ENCODE results near the gene PRKCSH. TPM values are rescaled to one million over a fixed set of nuclear protein-coding genes. Genes with fewer than 3 reads are reported as not detected.

Gene PRKCSH, protein sequence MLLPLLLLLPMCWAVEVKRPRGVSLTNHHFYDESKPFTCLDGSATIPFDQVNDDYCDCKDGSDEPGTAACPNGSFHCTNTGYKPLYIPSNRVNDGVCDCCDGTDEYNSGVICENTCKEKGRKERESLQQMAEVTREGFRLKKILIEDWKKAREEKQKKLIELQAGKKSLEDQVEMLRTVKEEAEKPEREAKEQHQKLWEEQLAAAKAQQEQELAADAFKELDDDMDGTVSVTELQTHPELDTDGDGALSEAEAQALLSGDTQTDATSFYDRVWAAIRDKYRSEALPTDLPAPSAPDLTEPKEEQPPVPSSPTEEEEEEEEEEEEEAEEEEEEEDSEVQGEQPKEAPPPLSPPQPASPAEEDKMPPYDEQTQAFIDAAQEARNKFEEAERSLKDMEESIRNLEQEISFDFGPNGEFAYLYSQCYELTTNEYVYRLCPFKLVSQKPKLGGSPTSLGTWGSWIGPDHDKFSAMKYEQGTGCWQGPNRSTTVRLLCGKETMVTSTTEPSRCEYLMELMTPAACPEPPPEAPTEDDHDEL
- total RNA-seq: 62.9 TPM
- 108 TPM for polyA plus RNA-seq
- long read RNA-seq, donor 1, partial matches to known transcripts: 0 of 1 reads
- long read RNA-seq, donor 1, other reads (novel, unspliced or antisense): 0 of 1 reads
- long read RNA-seq, donor 2, transcript PRKCSH-209 (17 exons, 1,898 nt): major isoform, 7 of 29 reads
- long read RNA-seq, donor 2, partial matches to known transcripts: 5 of 29 reads
- long read RNA-seq, donor 2, other reads (novel, unspliced or antisense): 14 of 29 reads
- long read RNA-seq, donor 3, partial matches to known transcripts: 0 of 7 reads
- long read RNA-seq, donor 3, other reads (novel, unspliced or antisense): 5 of 7 reads
- long read RNA-seq, donor 4, partial matches to known transcripts: 0 of 3 reads
- long read RNA-seq, donor 4, other reads (novel, unspliced or antisense): 0 of 3 reads
- long read RNA-seq, donor 5, transcript PRKCSH-214 (3 exons, 569 nt): major isoform, 5 of 41 reads
- long read RNA-seq, donor 5, partial matches to known transcripts: 18 of 41 reads
- long read RNA-seq, donor 5, other reads (novel, unspliced or antisense): 15 of 41 reads
- long read RNA-seq, donor 6, partial matches to known transcripts: 6 of 7 reads
- long read RNA-seq, donor 6, other reads (novel, unspliced or antisense): 0 of 7 reads
- long read RNA-seq, donor 7, partial matches to known transcripts: 8 of 10 reads
- long read RNA-seq, donor 7, other reads (novel, unspliced or antisense): 0 of 10 reads
- long read RNA-seq, donor 8, partial matches to known transcripts: 6 of 8 reads
- long read RNA-seq, donor 8, other reads (novel, unspliced or antisense): 0 of 8 reads
- long read RNA-seq, donor 9, partial matches to known transcripts: 0 of 1 reads
- long read RNA-seq, donor 9, other reads (novel, unspliced or antisense): 0 of 1 reads
- long read RNA-seq, donor 10, transcript PRKCSH-214 (3 exons, 569 nt): major isoform, 5 of 14 reads
- long read RNA-seq, donor 10, partial matches to known transcripts: 0 of 14 reads
- long read RNA-seq, donor 10, other reads (novel, unspliced or antisense): 9 of 14 reads

DNA sequence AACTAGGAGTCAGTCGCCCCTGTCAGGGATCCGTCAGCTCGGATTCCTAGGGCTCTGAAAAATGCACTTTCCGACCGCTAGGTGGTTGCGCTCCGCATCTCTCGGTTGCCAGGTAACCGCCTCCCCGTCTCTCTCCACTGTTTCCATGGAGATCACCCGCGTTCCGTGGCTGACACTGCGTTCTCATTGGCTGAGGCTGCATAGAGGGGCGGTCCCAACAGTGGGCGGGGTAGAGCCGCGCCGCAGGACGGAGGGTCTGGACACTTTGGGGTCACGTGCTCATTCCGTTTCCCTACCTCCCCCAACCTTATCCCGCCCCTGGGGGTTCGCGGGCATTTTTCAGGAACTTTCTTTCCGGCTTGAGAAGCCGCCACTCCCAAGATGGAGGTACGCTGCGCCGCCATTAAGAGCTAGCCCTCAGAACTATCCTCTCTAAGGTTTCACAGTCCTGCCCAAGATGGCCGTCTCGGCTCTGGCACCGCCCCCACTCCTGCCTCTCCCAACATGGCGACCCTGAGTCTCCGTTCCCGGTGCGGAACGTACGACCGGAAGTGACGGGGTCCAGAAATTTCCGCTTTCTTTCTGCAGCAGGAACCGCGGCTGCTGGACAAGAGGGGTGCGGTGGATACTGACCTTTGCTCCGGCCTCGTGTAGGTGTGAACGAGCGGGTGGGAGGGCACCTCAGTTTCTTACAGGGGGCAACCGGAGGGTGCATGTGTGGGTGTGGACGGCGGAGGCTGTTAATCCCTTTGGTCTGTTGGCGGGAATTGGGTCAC, at the start of gene PRKCSH, which contains the start of gene ODAD3:
PRKCSH (plus strand) TSS at position 579 of the 776 bp plus-strand sequence. CDS start 483 bp downstream, outside the sequence.
ODAD3 (minus strand) TSS at position 65 of the 776 bp plus-strand sequence. CDS start 105 bp downstream, outside the sequence.
- peak within 1 kb of the TSS; percentile 68 to 96 for H3K4me3 ChIP-seq (ENCODE audit: low read length in 2 of 2)
- H3K27me3 ChIP-seq (ENCODE audit: control insufficient read depth in 2 of 2, insufficient read depth in 1 of 2, low read length in 1 of 2): peaks cover 0 to 5% of the 10 kb centered on the region in 2 donors
- peak within 1 kb of the TSS; percentile 78 to 88 for H3K27ac ChIP-seq (ENCODE audit: low read depth in 1 of 2, low read length in 1 of 2)
- peaks cover 24 to 25% of the 10 kb centered on the region in 2 donors for H3K36me3 ChIP-seq (ENCODE audit: control insufficient read depth in 2 of 2, insufficient read depth in 2 of 2, low read length in 1 of 2)
- peaks cover 10 to 16% of the 10 kb centered on the region in 2 donors for H3K4me1 ChIP-seq (ENCODE audit: control insufficient read depth in 2 of 2, insufficient read depth in 2 of 2, low read length in 2 of 2)
- DNase-seq (ENCODE audit: low read depth in 6 of 9, low spot score in 9 of 9): peak; percentile 95 to 100 (median 98)
- WGBS: under 1% methylated on average over 53 of the region's 53 CpGs
- H3K9me3 ChIP-seq (ENCODE audit: control insufficient read depth in 2 of 2, insufficient read depth in 1 of 2, low read length in 1 of 2): no peaks in the 10 kb centered on the region

DNA sequence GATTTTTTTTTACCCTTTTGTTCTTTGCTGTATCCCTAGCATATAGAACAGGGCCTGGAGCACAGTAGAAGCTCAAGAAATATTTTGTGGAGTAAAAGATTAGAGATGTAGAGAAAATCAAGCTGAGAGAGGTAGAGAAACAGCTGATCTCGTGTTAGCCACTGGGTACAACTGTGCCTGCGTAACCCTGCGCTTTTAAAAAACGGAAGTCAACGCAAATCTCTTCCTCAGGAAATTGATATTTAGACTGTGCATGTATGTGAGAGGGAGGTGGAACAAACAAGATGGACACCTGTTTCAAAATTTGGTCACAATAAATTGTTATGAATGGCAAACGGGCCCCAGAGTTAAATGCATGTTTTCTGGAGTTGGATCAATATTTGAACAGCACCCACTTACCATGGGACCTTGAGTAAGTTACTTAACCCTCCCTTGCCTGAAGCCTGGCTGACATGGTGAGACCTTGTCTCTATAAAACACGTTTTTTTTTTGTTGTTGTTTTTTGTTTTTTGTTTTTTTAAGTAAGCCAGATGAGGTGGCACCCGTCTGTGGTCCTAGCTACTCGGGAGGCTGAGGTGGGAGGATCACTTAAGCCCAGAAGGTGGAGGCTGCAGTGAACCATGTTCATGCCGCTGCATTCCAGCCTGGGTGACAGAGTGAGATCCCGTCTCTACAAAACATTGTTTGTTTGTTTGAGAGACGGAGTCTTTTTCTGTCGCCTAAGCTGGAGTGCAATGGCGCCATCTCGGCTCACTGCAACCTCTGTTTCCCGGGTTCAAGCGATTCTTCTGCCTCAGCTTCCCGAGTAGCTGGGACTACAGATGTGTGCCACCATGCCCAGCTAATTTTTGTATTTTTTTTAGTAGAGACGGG, 48.0 kb upstream of the PRKCSH start:
- no peak overlapping the region for H3K27ac ChIP-seq (ENCODE audit: low read depth in 1 of 2, low read length in 1 of 2)
- peaks cover 25 to 48% of the 10 kb centered on the region in 2 donors for H3K27me3 ChIP-seq (ENCODE audit: control insufficient read depth in 2 of 2, insufficient read depth in 1 of 2, low read length in 1 of 2)
- WGBS: 62% methylated on average over 19 of the region's 19 CpGs
- H3K9me3 ChIP-seq (ENCODE audit: control insufficient read depth in 2 of 2, insufficient read depth in 1 of 2, low read length in 1 of 2): peaks cover 0 to 16% of the 10 kb centered on the region in 2 donors
- H3K4me1 ChIP-seq (ENCODE audit: control insufficient read depth in 2 of 2, insufficient read depth in 2 of 2, low read length in 2 of 2): peaks cover 0 to 13% of the 10 kb centered on the region in 2 donors
- H3K4me3 ChIP-seq (ENCODE audit: low read length in 2 of 2): no peak overlapping the region
- H3K36me3 ChIP-seq (ENCODE audit: control insufficient read depth in 2 of 2, insufficient read depth in 2 of 2, low read length in 1 of 2): no peaks in the 10 kb centered on the region
- DNase-seq (ENCODE audit: low read depth in 6 of 9, low spot score in 9 of 9): peak in 1 of 9 donors; percentile 21

DNA sequence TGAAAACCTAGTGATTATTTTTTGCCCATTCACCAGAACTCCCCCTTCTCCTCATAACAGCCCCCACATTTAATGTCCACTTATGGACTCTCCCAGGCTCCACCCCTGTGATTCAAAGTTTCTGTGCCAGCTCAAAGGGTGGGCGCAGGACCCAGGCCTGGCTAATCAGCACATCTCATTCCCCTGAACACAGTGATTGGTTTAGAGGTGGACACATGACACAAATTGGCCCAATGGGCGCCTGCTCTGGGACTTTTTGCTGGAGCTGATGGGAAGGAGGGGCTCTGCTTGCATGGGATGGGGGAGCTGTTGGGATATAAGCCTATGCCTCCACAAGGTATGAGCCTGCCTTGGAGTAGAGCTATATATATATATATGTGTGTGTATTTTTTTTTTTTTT, 45.1 kb upstream of the PRKCSH start:
- 98% methylated on average over 2 of the region's 2 CpGs for WGBS
- H3K27me3 ChIP-seq (ENCODE audit: control insufficient read depth in 2 of 2, insufficient read depth in 1 of 2, low read length in 1 of 2): peaks cover 2 to 18% of the 10 kb centered on the region in 2 donors
- peaks cover 0 to 5% of the 10 kb centered on the region in 2 donors for H3K9me3 ChIP-seq (ENCODE audit: control insufficient read depth in 2 of 2, insufficient read depth in 1 of 2, low read length in 1 of 2)
- no peaks in the 10 kb centered on the region for H3K36me3 ChIP-seq (ENCODE audit: control insufficient read depth in 2 of 2, insufficient read depth in 2 of 2, low read length in 1 of 2)
- no peaks in the 10 kb centered on the region for H3K4me1 ChIP-seq (ENCODE audit: control insufficient read depth in 2 of 2, insufficient read depth in 2 of 2, low read length in 2 of 2)
- DNase-seq (ENCODE audit: low read depth in 6 of 9, low spot score in 9 of 9): no peak
- no peak overlapping the region for H3K4me3 ChIP-seq (ENCODE audit: low read length in 2 of 2)
- H3K27ac ChIP-seq (ENCODE audit: low read depth in 1 of 2, low read length in 1 of 2): no peak overlapping the region

DNA sequence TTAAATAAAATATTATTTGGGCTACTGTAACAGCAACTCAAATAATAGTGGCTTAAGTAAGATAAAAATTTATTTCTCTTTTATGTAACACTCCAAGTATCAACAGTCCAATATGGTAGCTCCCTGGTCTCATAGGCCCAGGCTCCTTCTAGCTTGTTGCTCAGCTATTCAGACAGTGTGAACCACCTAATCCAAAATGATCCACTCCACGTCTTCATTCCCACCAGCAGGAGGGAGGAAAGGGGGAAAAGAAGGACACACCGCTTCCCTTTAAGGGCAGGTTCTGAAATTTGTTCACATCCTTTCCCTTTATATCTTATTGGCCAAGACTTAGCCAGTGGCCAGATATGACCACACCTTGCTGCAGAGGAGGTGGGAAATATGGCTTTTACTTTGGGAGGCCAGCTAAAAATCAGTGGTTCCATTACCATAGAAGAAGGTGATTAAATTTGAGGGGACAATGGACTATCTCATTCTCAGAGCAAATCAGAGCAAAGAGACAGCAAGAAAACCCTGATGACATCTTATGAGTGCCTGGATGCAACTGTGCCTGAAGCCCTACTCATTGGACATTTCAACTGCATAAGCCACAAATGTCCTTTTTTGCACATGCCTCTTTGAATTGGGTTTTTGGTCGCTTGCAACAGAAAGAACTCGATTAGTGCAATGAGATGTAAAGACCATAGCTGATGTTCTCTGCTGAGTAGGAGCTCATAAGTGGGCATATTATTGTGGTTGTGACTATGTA, 44.3 kb upstream of the PRKCSH start:
- Histone ChIP-seq H3K9me3 (ENCODE audit: control insufficient read depth in 2 of 2, insufficient read depth in 1 of 2, low read length in 1 of 2) (peaks cover 0 to 5% of the 10 kb centered on the region in 2 donors), H3K36me3 (ENCODE audit: control insufficient read depth in 2 of 2, insufficient read depth in 2 of 2, low read length in 1 of 2) (no peaks in the 10 kb centered on the region), H3K27ac (ENCODE audit: low read depth in 1 of 2, low read length in 1 of 2) (no peak overlapping the region), H3K27me3 (ENCODE audit: control insufficient read depth in 2 of 2, insufficient read depth in 1 of 2, low read length in 1 of 2) (peaks cover 2 to 15% of the 10 kb centered on the region in 2 donors), H3K4me3 (ENCODE audit: low read length in 2 of 2) (no peak overlapping the region), H3K4me1 (ENCODE audit: control insufficient read depth in 2 of 2, insufficient read depth in 2 of 2, low read length in 2 of 2) (no peaks in the 10 kb centered on the region)
- WGBS: 88% methylated on average over 4 of the region's 4 CpGs
- DNase-seq (ENCODE audit: low read depth in 6 of 9, low spot score in 9 of 9): no peak

DNA sequence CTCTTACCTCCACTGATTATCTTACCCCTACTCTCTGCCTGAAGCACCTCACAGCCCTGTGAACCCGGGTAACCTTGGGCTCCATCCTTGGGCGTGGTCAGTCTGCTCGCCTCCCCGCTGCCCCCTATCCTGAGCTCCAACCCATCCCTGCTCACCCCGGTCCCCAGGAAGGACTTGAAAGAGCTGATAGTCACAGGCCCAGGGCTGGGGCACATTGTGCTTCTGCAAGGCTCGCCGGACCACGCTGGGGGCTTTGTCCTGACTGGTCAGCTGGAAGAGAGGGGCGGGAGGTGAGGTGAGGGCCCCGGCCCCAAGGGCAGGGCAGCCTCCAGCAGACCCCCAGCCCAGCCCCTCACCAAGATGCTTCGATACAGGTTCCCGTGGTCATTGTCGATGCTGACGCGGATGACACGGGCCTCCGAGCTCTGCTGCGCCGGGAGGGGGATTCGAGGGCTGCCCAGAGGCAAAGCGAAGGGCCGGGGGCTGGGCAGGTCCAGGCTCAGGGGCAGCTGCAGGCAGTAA, 38.3 kb upstream of the PRKCSH start:
- Histone ChIP-seq H3K9me3 (ENCODE audit: control insufficient read depth in 2 of 2, insufficient read depth in 1 of 2, low read length in 1 of 2) (no peaks in the 10 kb centered on the region), H3K4me1 (ENCODE audit: control insufficient read depth in 2 of 2, insufficient read depth in 2 of 2, low read length in 2 of 2) (no peaks in the 10 kb centered on the region), H3K36me3 (ENCODE audit: control insufficient read depth in 2 of 2, insufficient read depth in 2 of 2, low read length in 1 of 2) (no peaks in the 10 kb centered on the region), H3K27me3 (ENCODE audit: control insufficient read depth in 2 of 2, insufficient read depth in 1 of 2, low read length in 1 of 2) (peaks cover 0 to 6% of the 10 kb centered on the region in 2 donors), H3K4me3 (ENCODE audit: low read length in 2 of 2) (no peak overlapping the region), H3K27ac (ENCODE audit: low read depth in 1 of 2, low read length in 1 of 2) (no peak overlapping the region)
- 97% methylated on average over 22 of the region's 22 CpGs for WGBS
- DNase-seq (ENCODE audit: low read depth in 6 of 9, low spot score in 9 of 9): no peak

DNA sequence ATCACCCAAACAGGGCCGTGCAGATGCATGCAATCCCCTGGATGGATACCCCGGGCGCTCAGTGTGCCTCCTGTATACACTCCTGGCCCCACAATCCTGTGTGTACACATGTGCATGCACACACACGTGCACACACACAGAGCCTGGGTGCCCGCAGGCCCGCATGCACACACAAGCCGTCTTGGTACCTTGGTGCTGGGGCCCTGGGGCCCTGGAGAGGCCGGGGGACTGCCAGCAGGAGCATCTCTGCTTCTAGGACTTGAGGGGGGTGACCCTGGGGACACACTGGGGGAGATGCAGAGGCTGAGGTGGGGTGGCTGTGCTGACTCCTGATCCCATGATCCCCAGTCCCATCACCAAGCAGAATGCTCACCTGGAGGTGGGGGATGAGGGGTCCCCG, 35.8 kb upstream of the PRKCSH start:
- H3K27ac ChIP-seq (ENCODE audit: low read depth in 1 of 2, low read length in 1 of 2): no peak overlapping the region
- H3K4me3 ChIP-seq (ENCODE audit: low read length in 2 of 2): no peak overlapping the region
- no peaks in the 10 kb centered on the region for H3K4me1 ChIP-seq (ENCODE audit: control insufficient read depth in 2 of 2, insufficient read depth in 2 of 2, low read length in 2 of 2)
- WGBS: 95% methylated on average over 9 of the region's 9 CpGs
- no peaks in the 10 kb centered on the region for H3K36me3 ChIP-seq (ENCODE audit: control insufficient read depth in 2 of 2, insufficient read depth in 2 of 2, low read length in 1 of 2)
- no peaks in the 10 kb centered on the region for H3K9me3 ChIP-seq (ENCODE audit: control insufficient read depth in 2 of 2, insufficient read depth in 1 of 2, low read length in 1 of 2)
- peaks cover 0 to 6% of the 10 kb centered on the region in 2 donors for H3K27me3 ChIP-seq (ENCODE audit: control insufficient read depth in 2 of 2, insufficient read depth in 1 of 2, low read length in 1 of 2)
- DNase-seq (ENCODE audit: low read depth in 6 of 9, low spot score in 9 of 9): no peak

DNA sequence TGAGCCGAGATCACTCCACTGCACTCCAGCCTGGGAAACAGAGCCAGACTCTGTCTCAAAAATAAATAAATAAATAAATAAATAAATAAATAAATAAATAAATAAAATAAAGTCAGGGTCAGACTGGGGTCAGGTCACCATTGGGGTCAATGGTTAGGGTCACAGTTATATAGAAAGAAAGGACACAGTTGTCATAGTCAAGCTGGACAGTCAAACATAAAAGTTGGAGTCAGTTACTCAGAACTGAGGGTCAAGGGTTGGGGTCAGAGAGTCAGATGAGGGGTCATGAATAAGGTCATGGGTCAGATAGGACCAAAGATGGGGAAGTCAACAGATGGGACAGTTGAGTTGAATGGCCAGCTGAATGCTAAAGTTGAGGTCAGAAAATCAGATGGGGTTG, 34.6 kb upstream of the PRKCSH start:
- H3K27ac ChIP-seq (ENCODE audit: low read depth in 1 of 2, low read length in 1 of 2): no peak overlapping the region
- DNase-seq (ENCODE audit: low read depth in 6 of 9, low spot score in 9 of 9): no peak
- no peaks in the 10 kb centered on the region for H3K4me1 ChIP-seq (ENCODE audit: control insufficient read depth in 2 of 2, insufficient read depth in 2 of 2, low read length in 2 of 2)
- H3K36me3 ChIP-seq (ENCODE audit: control insufficient read depth in 2 of 2, insufficient read depth in 2 of 2, low read length in 1 of 2): no peaks in the 10 kb centered on the region
- peaks cover 0 to 15% of the 10 kb centered on the region in 2 donors for H3K27me3 ChIP-seq (ENCODE audit: control insufficient read depth in 2 of 2, insufficient read depth in 1 of 2, low read length in 1 of 2)
- H3K9me3 ChIP-seq (ENCODE audit: control insufficient read depth in 2 of 2, insufficient read depth in 1 of 2, low read length in 1 of 2): no peaks in the 10 kb centered on the region
- 94% methylated on average over 1 of the region's 1 CpG for WGBS
- H3K4me3 ChIP-seq (ENCODE audit: low read length in 2 of 2): no peak overlapping the region
